ENCODE measurements around the gene ATF6B. TPM values are rescaled to one million over a fixed set of nuclear protein-coding genes. Genes with fewer than 3 reads are reported as not detected.

The ATF6B gene
- total and polyA plus RNA-seq, 2 of the 8 experiments (the other 6 are each of a cell fraction or from before 2014, with no cell fraction given) = 38.1 to 42.2 TPM

DNA sequence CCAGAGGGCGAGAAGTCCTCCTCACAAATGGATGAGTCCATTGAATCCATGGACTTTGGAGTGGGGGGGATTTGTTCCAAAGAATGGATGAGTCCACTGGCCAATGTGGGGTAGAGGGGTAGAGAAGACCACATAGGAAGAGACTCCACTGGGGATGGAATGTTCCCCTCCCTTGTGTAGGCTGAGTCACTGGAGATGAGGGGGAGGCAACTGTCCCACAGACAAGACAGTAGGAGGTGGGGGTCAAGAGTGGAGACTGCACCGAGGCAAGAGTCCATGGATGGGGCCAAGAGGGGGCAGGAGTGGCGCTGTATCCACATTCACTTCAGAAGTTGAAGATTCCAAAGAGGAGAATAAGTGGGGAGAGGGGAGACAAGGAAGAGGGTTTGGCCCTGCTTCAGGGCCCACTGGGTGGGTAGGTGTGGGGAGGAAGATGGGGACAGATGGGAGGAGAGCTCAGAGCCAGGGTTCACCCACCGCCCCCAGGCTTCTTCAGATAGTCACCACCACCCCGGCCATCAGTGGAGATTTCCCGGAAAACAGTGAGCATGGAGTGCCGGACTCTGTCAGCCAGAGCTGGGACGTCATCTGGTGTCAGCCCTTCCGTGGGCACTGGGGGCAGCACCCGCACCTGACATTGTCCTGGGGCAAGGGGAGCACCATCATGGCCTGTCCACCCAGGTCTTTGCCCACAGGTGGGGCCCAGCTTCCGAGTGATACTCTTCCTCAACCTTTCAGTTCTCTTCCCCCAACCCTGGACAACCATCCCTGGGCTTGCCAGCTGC is 41.0 kb upstream of the ATF6B start:
- Histone ChIP-seq H4K5ac (ENCODE audit: insufficient read length, low read depth, low read length) (no peak overlapping the region), H3K18ac (ENCODE audit: extremely low read depth, low read length) (no peak overlapping the region), H2BK20ac (ENCODE audit: low read length) (no peak overlapping the region), H4K20me1 (replicated peaks in 1 of 2; ENCODE audit: control insufficient read depth in 1 of 2, insufficient read depth in 2 of 2, low read length in 2 of 2) (peaks cover 2 to 7% of the 10 kb centered on the region in 2 experiments), H3K4me3 (ENCODE audit: extremely low read depth in 1 of 4, insufficient read depth in 2 of 4, low read depth in 3 of 4, low read length in 4 of 4) (no peak overlapping the region), H2BK12ac (ENCODE audit: low read depth, low read length) (no peak overlapping the region), H3K27ac (ENCODE audit: low read depth, low read length) (no peak overlapping the region), H2AFZ (ENCODE audit: low read length) (no peak overlapping the region), H3K4ac (replicated peaks; ENCODE audit: insufficient read length, low read depth, low read length) (no peak overlapping the region), H3K9me3 (ENCODE audit: insufficient read depth in 2 of 2, low read depth in 1 of 2, low read length in 1 of 2) (no peaks in the 10 kb centered on the region), H3K56ac (replicated peaks; ENCODE audit: insufficient read length, low read depth, low read length) (no peak overlapping the region), H3K79me2 (ENCODE audit: control insufficient read depth in 1 of 2, insufficient read depth in 2 of 2, low read length in 2 of 2) (peaks cover 2 to 20% of the 10 kb centered on the region in 2 experiments), H3K27me3 (replicated peaks in 1 of 4; ENCODE audit: control insufficient read depth in 3 of 4, extremely low read depth in 1 of 4, insufficient read depth in 3 of 4, low read length in 3 of 4) (no peaks in the 10 kb centered on the region), H3K14ac (ENCODE audit: insufficient read length) (no peak overlapping the region), H3K4me1 (replicated peaks in 1 of 4; ENCODE audit: control insufficient read depth in 3 of 4, insufficient read depth in 4 of 4, low read length in 3 of 4) (peaks cover 1 to 12% (median 6%) of the 10 kb centered on the region in 4 experiments; a peak in 5 of 7 replicates), H3K9ac (replicated peaks in 1 of 4; ENCODE audit: extremely low read depth in 1 of 4, low read depth in 3 of 4, low read length in 3 of 4) (no peak overlapping the region), H2BK120ac (replicated peaks; ENCODE audit: low read depth, low read length) (no peak overlapping the region), H4K8ac (ENCODE audit: extremely low read depth, insufficient read depth, low read length) (no peak overlapping the region), H3K36me3 (ENCODE audit: control insufficient read depth in 2 of 4, insufficient read depth in 4 of 4, low read length in 3 of 4) (peaks cover 4 to 41% (median 30%) of the 10 kb centered on the region in 4 experiments), H2BK15ac (ENCODE audit: low read length) (no peak overlapping the region), H3K79me1 (ENCODE audit: low read depth, low read length) (no peaks in the 10 kb centered on the region; the same call in 1 of the 2 replicates), H4K91ac (replicated peaks; ENCODE audit: insufficient read length, low read length) (no peak overlapping the region), H3K23me2 (ENCODE audit: low read depth, low read length) (no peaks in the 10 kb centered on the region), H3K23ac (ENCODE audit: insufficient read length) (no peak overlapping the region), H2BK5ac (ENCODE audit: low read depth, low read length) (no peak overlapping the region), H3K4me2 (ENCODE audit: insufficient read depth in 1 of 2, low read depth in 2 of 2, low read length in 2 of 2) (no peak overlapping the region), H2AK5ac (ENCODE audit: low read depth, low read length) (no peak overlapping the region)
- CTCF ChIA-PET (ENCODE audit: partially characterized antibody) = interaction anchor here (0.6 to 6.7 kb wide), 10 partner anchors 12 to 355 kb away, joined by 3 to 72 read pairs (median 4); partner anchors contain the start of genes GPSM3 and PRRT1
- POLR2A ChIA-PET (ENCODE audit: partially characterized antibody) = interaction anchor here (0.6 to 6.8 kb wide), 12 partner anchors 8 to 122 kb away, joined by 3 to 49 read pairs (median 3); partner anchors contain the start of genes AGPAT1, ATF6B, FKBPL and PRRT1
- WGBS, 2 experiments (ENCODE audit: extremely low coverage in 1 of 2, insufficient coverage in 1 of 2, insufficient read length in 1 of 2, insufficient replicate concordance in 2 of 2, low coverage in 1 of 2, low lambda C conversion rate in 2 of 2, missing lambda C conversion rate in 1 of 2) = 85% methylated on average over 10 of the region's 11 CpGs; no CpG with 5 or more reads in 1 of the 2 experiments
- DNase-seq (ENCODE audit: low read depth in 1 of 2, low spot score in 2 of 2) (no peak), FAIRE-seq (no peak)

Measured in H1 (cell line).